ENCODE data around the gene PIGH.

DNA sequence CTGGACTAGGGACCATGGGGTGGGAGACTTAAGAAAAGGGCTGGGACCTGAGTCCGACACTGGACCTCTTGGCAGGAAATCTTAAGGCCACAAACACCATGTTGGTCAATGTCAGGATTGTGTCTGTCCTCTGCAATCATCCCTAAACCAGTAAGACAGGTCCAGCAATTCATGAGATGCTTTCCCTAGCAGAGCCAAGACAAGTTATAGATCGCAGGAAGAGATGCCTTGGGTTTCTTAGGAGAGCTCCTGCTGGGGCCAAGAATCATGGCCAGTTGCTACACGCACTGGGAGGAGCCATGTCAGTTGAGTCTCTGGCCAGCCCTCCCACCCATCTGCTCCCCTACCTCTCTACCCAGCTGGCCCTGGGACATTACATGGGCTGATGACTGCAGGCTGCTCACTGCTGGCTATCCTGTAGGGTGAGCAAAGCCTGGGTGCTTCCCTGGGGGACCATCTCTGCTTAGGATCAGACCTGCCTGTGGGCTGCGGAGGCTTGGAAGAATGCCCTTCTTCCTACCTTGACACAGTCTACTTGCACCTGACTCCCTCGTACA is 52.8 kb downstream of the PIGH start:
- TF ChIP-seq, protein P1, sequence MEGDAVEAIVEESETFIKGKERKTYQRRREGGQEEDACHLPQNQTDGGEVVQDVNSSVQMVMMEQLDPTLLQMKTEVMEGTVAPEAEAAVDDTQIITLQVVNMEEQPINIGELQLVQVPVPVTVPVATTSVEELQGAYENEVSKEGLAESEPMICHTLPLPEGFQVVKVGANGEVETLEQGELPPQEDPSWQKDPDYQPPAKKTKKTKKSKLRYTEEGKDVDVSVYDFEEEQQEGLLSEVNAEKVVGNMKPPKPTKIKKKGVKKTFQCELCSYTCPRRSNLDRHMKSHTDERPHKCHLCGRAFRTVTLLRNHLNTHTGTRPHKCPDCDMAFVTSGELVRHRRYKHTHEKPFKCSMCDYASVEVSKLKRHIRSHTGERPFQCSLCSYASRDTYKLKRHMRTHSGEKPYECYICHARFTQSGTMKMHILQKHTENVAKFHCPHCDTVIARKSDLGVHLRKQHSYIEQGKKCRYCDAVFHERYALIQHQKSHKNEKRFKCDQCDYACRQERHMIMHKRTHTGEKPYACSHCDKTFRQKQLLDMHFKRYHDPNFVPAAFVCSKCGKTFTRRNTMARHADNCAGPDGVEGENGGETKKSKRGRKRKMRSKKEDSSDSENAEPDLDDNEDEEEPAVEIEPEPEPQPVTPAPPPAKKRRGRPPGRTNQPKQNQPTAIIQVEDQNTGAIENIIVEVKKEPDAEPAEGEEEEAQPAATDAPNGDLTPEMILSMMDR (IDR thresholded peaks at IDR 0.05), result no peak
- TF ChIP-seq POLR2A (IDR thresholded peaks at IDR 0.05), result no peak
